Stimulated activated CD4-positive, alpha-beta T cell treated with anti-CD3 and anti-CD28 coated beads, Interleukin-12 subunit alpha, Interleukin-12 subunit beta, amount 100 ng/mL, for 48 hours (primary cell): ENCODE data around the gene ZC3H18.

ENCODE experiments used
- DNase-seq, 3 donors: peaks; one replicate each; pipeline ENCODE4 v3.0.0-alpha.2; 2020; ENCODE audit warnings: low read depth in 2 of 3, low spot score in 1 of 3

Gene ZC3H18

GRCh38 chr16:88578446-88579313 is 8.5 kb downstream of the ZC3H18 start:
- DNase-seq = no peak

GRCh38 chr16:88580371-88580770 is 10.2 kb downstream of the ZC3H18 start:
- DNase-seq = no peak

- DNase-seq = no peak
These were observed 10.8 kb downstream of the ZC3H18 start for GRCh38 chr16:88581033-88581432.

- DNase-seq = no peak
These were observed 12.8 kb downstream of the ZC3H18 start for GRCh38 chr16:88582912-88583575.

- no peak for DNase-seq
These were observed 14.5 kb downstream of the ZC3H18 start for GRCh38 chr16:88584676-88585075.

- no peak for DNase-seq
These were observed 15.1 kb downstream of the ZC3H18 start for GRCh38 chr16:88585269-88585668.

- DNase-seq = no peak
These were observed 15.9 kb downstream of the ZC3H18 start for GRCh38 chr16:88585927-88586581.

GRCh38 chr16:88588148-88588547 is 17.9 kb downstream of the ZC3H18 start:
- no peak for DNase-seq

- no peak for DNase-seq
These were observed 18.6 kb downstream of the ZC3H18 start for GRCh38 chr16:88588754-88589153.

- no peak for DNase-seq
These were observed 19.2 kb downstream of the ZC3H18 start for GRCh38 chr16:88589441-88589840.

GRCh38 chr16:88591577-88592021 is 21.4 kb downstream of the ZC3H18 start:
- peak; percentile 27 to 40 (median 28) for DNase-seq

- DNase-seq = no peak
These were observed 22.9 kb downstream of the ZC3H18 start for GRCh38 chr16:88593061-88593460.

- no peak for DNase-seq
These were observed 23.3 kb downstream of the ZC3H18 start for GRCh38 chr16:88593489-88593888.

- no peak for DNase-seq
These were observed 23.7 kb downstream of the ZC3H18 start for GRCh38 chr16:88593910-88594309.

GRCh38 chr16:88595101-88595500 is 24.9 kb downstream of the ZC3H18 start:
- DNase-seq = no peak

GRCh38 chr16:88595921-88596320 is 25.7 kb downstream of the ZC3H18 start:
- DNase-seq = no peak

GRCh38 chr16:88596483-88596882 is 26.3 kb downstream of the ZC3H18 start:
- DNase-seq = no peak

GRCh38 chr16:88597856-88598491 is 27.8 kb downstream of the ZC3H18 start:
- no peak for DNase-seq

- no peak for DNase-seq
These were observed 29.0 kb downstream of the ZC3H18 start for GRCh38 chr16:88599092-88599733.

GRCh38 chr16:88599825-88600538 is 29.8 kb downstream of the ZC3H18 start:
- no peak for DNase-seq
